Measurements from ENCODE around the gene DTX3. TPM values are rescaled to one million over a fixed set of nuclear protein-coding genes. Genes with fewer than 3 reads are reported as not detected.
"Not testable (repeated sequence)": the region's sequence is repeated elsewhere in the genome, so short reads cannot be mapped to it uniquely, and the experiment has no call there.

DTX3 gene
- total RNA-seq, 1 donor from 2014 or later: 26.0 TPM

DNA sequence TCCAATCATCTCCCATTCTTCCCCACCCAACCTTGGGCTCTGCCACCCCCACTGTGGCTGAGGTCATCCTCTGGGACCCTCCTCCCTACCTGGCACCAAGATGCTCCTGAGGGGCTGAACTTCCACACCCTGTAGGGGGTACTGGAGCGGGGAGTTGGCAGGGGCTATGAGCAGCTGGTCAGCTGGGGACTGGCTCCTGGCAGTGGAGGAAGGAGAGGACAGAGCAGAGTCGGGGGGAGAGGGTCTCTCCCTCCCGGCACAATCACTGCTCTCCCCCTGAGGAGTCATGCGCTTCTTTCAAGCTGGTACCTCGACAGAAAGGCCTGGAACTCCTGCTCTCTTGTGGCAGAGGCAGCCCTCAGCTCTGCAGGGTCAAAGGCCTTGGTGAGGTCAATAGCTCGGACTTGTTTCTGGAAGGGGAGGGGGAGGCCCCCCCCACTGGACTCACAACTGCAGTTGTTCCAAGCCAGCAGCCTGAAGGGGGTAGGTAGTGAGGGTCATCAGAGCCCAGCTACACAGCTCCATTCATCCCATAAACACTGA is 26.3 kb downstream of the DTX3 start:
- DNase-seq (no peak), ATAC-seq (no peak)
- Histone ChIP-seq H3K9me3 (no peaks in the 10 kb centered on the region), H3K27me3 (peaks cover 80% of the 10 kb centered on the region), H3K4me3 (no peak overlapping the region), H3K4me1 (peaks cover 19% of the 10 kb centered on the region), H3K27ac (no peak overlapping the region), H3K36me3 (no peaks in the 10 kb centered on the region)
- TF ChIP-seq CTCF (IDR thresholded peaks at IDR 0.05): no peak
- intact Hi-C loops (cut with DNase I): no loop called here

GRCh38 chr12:57631566-57632072 is 27.0 kb downstream of the DTX3 start:
- DNase-seq (no peak), ATAC-seq (no peak)
- Histone ChIP-seq H3K27me3 (peaks cover 76% of the 10 kb centered on the region), H3K27ac (no peak overlapping the region), H3K36me3 (no peaks in the 10 kb centered on the region), H3K4me3 (peak overlapping the region; percentile 50), H3K4me1 (peaks cover 19% of the 10 kb centered on the region), H3K9me3 (no peaks in the 10 kb centered on the region)
- intact Hi-C loops (cut with DNase I): no loop called here
- no peak for TF ChIP-seq CTCF (IDR thresholded peaks at IDR 0.05)

- no peak for DNase-seq
- Histone ChIP-seq H3K27ac (no peak overlapping the region), H3K27me3 (peaks cover 71% of the 10 kb centered on the region), H3K9me3 (no peaks in the 10 kb centered on the region), H3K36me3 (no peaks in the 10 kb centered on the region), H3K4me1 (peaks cover 19% of the 10 kb centered on the region), H3K4me3 (peak overlapping the region; percentile 50)
- intact Hi-C loops (cut with DNase I): no loop called here
- peak; percentile 5 for ATAC-seq
- TF ChIP-seq CTCF (IDR thresholded peaks at IDR 0.05): no peak
Measured at GRCh38 chr12:57632073-57632957, 27.7 kb downstream of the DTX3 start.

- Histone ChIP-seq H3K27me3 (peaks cover 68% of the 10 kb centered on the region), H3K9me3 (no peaks in the 10 kb centered on the region), H3K4me3 (peak within 1 kb of the TSS; percentile 50), H3K36me3 (no peaks in the 10 kb centered on the region), H3K4me1 (peaks cover 12% of the 10 kb centered on the region), H3K27ac (no peak within 1 kb of the TSS)
- intact Hi-C loops (cut with DNase I): no loop called here
- peak; percentile 92 for TF ChIP-seq CTCF (IDR thresholded peaks at IDR 0.05)
- peak; percentile 81 for DNase-seq
- peak; percentile 93 for ATAC-seq
Measured at GRCh38 chr12:57632958-57633840, 28.6 kb downstream of the DTX3 start, which contains the start of gene B4GALNT1. Gene B4GALNT1, minus strand, starts transcription at chr12:57633201. Its CDS starts 1,069 bp downstream, at chr12:57632132.

DNA sequence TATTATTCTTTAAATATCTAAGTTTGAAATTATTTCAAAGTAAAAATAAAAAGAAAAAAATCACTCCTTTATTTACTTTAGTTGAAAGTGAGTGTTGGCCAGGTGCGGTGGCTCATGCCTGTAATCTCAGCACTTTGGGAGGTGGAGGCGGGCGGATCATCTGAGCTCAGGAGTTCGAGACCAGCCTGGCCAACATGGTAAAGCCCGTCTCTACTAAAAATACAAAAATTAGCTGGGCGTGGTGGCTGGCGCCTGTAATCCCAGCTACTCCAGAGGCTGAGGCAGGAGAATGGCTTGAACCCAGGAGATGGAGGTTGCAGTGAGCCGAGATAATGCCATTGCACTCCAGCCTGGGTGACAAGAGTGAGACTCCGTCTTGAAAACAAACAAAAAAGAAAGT is 32.1 kb downstream of the DTX3 start:
- H3K4me3 ChIP-seq; H3K36me3 ChIP-seq; ATAC-seq; H3K27ac ChIP-seq; DNase-seq; intact Hi-C loops (cut with DNase I); H3K9me3 ChIP-seq: not testable (repeated sequence)
- peaks cover 12% of the 10 kb centered on the region for H3K4me1 ChIP-seq
- peaks cover 53% of the 10 kb centered on the region for H3K27me3 ChIP-seq

Data from upper lobe of right lung (tissue), 1 donor.